Measurements from ENCODE around the gene CDC14B.
A peak's percentile ranks its signal among the peaks of the same experiment; 100 is the strongest.
"Not testable (repeated sequence)": the region's sequence is repeated elsewhere in the genome, so short reads cannot be mapped to it uniquely, and the experiment has no call there.

The CDC14B gene

DNA sequence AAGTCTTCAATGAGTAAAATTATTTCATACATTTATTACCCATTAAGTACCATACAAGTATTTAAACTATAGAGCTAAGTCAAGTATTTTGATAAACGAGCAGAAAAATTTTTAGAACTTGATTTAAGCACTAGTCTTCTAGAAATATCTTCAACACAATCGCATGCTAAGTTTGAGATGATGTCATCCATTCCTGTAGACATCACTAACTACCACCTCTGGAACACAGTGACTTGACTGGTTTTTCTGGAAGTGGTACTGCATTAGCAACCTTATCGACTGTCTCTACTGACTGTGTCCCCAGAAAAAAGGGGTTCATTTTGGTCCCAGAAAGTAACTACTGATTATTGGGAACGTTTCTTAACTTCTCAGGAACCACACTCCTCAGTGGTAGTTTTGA lies 69.0 kb downstream of the CDC14B start:
- no peak for DNase-seq (ENCODE audit: low read depth in 2 of 2)

- not testable (repeated sequence) for DNase-seq (ENCODE audit: low read depth in 2 of 2)
Measured at GRCh38 chr9:96543131-96543530, 76.5 kb downstream of the CDC14B start.

GRCh38 chr9:96540106-96540505 lies 79.5 kb downstream of the CDC14B start:
- DNase-seq (ENCODE audit: low read depth in 2 of 2) = no peak

DNA sequence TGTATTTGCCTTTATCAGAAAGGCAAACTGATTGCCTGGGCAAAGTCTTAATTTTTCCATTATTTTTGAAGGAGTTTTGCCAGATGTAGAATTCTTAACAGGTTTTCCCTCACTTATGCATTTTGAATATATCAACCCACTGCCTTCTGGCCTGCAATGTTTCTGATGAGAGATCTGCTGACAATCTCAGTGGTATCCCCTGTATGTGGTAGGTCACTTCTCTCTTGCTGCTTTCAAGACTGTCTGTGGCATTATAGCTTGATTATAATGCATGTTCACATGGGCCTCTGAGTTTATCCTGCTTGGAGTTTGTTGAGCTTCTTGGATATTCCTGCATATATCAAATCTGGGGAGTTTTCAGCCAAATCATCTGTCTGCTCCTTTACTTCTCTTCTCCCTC lies 87.5 kb downstream of the CDC14B start:
- DNase-seq (ENCODE audit: low read depth in 2 of 2) = no peak

DNA sequence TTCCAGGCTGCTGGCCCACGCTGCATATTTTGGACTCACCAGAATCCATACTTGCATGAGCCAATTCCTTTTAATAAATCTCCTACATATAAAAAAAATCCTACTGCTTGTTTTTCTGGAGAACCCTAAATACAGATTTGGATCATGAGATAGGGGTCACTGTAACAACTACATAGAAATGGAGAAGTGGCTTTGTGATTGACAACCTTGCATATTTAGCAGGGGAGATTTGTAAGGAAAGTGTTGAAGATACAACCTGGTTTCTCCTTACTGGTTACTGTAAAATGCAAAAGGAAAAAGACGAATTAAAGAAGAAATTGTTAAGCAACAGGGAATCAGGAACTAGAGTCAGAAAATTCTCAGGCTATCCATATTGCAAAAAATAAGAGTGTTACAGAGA lies 94.9 kb downstream of the CDC14B start:
- DNase-seq (ENCODE audit: low read depth in 2 of 2) = no peak

GRCh38 chr9:96524045-96524444 lies 95.6 kb downstream of the CDC14B start:
- no peak for DNase-seq (ENCODE audit: low read depth in 2 of 2)

- DNase-seq (ENCODE audit: low read depth in 2 of 2) = no peak
Measured at GRCh38 chr9:96523374-96523773, 96.3 kb downstream of the CDC14B start.

GRCh38 chr9:96522366-96522765 lies 97.3 kb downstream of the CDC14B start:
- no peak for DNase-seq (ENCODE audit: low read depth in 2 of 2)

GRCh38 chr9:96519787-96520186 lies 99.9 kb downstream of the CDC14B start:
- no peak for DNase-seq (ENCODE audit: low read depth in 2 of 2)

DNA sequence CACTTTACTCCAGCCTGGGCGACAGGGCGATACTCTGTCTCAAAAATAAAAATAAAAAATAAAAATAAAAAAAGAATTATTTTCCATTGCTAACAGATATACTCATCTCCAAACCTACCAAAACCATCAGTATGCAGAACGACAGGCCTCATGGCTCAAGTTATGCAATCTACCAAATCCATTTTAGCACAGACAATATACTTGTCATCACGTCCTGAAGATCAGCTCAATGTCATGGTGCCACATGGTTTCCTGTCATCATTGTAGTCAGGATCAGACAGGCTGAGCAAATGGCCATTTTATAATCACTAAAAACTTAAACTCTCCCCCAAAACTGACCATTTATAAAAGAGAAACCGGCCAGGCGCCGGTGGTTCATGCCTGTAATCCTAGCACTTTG lies 100.5 kb downstream of the CDC14B start:
- DNase-seq (ENCODE audit: low read depth in 2 of 2) = no peak

- no peak for DNase-seq (ENCODE audit: low read depth in 2 of 2)
Measured at GRCh38 chr9:96515621-96516470, 103.8 kb downstream of the CDC14B start.

- DNase-seq (ENCODE audit: low read depth in 2 of 2) = no peak
Measured at GRCh38 chr9:96514800-96515158, 104.9 kb downstream of the CDC14B start.

GRCh38 chr9:96514108-96514799 lies 105.4 kb downstream of the CDC14B start:
- DNase-seq (ENCODE audit: low read depth in 2 of 2) = peak; percentile 57 to 62

DNA sequence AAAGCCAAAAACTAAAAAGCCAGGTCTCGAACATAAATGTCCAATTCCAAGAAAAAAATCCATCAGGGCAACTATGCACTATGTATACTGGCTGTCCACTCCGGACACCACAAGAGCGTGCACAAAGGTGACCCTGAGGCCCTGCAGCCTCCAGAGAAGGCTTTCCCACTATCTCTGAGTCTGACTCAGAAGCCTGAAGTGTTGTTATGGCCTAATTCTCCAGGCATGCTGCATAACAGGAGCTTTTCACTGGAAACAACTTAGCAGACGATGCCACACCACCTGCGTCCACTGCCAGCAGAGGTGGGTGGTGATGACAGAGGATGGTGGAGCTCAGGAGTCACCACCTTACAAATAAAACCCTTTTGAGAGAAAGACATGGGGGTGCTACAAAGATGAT lies 106.0 kb downstream of the CDC14B start:
- no peak for DNase-seq (ENCODE audit: low read depth in 2 of 2)

DNA sequence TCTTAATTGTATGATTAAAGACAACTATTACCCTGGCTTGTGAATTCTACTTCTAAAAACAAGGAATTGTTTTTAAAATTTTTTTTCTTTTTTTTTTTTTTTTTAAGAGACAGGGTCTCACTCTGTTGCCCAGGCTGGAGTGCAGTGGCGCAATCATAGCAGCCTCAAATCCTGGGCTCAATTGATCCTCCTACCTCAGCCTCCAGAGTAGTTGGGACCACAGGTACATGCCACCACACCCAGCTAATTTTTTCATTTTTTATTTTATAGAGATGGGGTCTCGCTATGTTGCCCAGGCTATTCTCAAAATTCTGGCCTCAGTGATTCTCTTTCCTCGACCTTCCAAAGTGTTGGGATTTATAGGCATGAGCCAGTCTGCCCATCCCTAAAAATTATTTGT lies 107.4 kb downstream of the CDC14B start:
- DNase-seq (ENCODE audit: low read depth in 2 of 2) = no peak

GRCh38 chr9:96510258-96510657 lies 109.4 kb downstream of the CDC14B start:
- no peak for DNase-seq (ENCODE audit: low read depth in 2 of 2)

DNA sequence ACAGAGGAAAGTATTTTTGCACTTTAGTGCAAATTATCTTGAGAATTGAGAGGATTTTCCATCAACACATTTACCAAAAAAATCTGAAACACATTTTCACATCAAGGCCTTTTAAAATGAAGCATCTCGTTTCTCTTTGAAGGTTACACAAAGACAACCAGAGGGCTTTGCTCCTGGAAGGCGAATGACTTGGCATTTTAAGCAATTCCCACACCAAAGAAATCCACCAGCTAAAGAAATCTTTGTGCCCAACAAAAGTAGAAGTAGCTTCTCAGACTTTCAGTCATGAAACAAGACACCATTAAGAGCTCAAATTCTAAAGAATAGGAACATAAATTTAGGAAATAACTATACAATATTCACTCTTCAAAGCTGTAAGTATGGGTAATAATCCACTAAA lies 109.8 kb downstream of the CDC14B start:
- no peak for DNase-seq (ENCODE audit: low read depth in 2 of 2)

DNA sequence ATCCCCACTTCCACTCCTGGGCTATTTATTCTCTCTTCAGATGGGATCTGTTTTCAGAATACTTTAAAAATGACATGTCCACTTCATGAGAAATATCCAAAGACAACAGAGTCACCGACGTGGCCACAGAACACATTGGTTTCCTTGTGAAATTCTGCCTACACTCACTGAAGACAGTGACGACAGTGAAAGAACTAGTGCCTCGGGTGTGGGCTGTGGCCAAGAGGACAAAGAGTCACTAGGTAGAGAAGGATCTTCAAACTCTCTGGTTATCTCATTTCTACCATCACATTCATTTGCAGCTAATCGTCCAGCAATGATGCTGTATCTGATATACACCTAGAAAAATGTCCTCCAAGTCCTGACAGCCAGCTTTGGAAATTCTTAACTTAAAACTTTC lies 110.6 kb downstream of the CDC14B start:
- no peak for DNase-seq (ENCODE audit: low read depth in 2 of 2)

GRCh38 chr9:96508227-96508940 lies 111.3 kb downstream of the CDC14B start:
- DNase-seq (ENCODE audit: low read depth in 2 of 2) = no peak

- DNase-seq (ENCODE audit: low read depth in 2 of 2) = no peak
Measured at GRCh38 chr9:96505316-96505991, 114.2 kb downstream of the CDC14B start.

DNA sequence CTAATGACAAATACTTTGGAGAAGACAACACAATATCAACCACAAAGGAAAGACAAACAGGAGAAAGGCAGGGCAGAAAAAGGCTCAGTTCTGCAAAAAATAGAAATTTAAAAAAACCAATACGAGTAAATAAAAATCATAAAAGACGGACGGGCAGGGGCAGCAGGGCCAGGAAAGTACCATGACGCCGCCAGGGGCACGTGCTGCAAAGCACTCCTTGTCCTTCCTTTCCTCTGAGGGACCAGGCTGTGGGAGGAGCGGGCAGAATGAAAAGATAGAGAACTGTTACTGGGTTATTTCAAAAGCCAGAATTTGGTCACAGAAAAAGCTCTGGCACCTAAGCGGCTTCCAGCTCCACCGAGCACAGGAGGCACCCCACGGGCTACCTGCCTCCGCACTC lies 115.7 kb downstream of the CDC14B start:
- no peak for DNase-seq (ENCODE audit: low read depth in 2 of 2)

DNA sequence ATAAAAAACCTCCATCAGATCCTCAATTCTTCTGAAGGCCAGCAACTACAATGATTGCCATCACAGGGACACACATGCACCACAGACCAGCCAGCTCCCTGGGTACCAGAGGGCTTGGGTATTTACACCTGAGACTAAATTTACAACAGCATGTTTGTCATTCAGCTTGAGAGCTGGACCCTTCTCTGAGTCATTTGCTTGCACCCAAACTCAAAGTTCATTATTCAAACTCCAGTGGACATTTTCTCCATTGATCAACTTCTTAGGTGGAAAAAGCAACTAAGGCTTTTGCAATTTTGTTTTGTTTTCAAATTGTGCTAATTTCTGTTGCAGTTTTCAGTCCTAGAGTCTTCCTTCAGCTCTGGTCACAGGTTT lies 116.3 kb downstream of the CDC14B start:
- not testable (repeated sequence) for DNase-seq (ENCODE audit: low read depth in 2 of 2)
